ENCODE data around the gene RNF115. TPM values are rescaled to one million over a fixed set of nuclear protein-coding genes. Genes with fewer than 3 reads are reported as not detected.

The RNF115 gene
- total and polyA plus RNA-seq, 2 of the 8 experiments (the other 6 are each of a cell fraction or from before 2014, with no cell fraction given): 4.7 to 10.8 TPM

DNA sequence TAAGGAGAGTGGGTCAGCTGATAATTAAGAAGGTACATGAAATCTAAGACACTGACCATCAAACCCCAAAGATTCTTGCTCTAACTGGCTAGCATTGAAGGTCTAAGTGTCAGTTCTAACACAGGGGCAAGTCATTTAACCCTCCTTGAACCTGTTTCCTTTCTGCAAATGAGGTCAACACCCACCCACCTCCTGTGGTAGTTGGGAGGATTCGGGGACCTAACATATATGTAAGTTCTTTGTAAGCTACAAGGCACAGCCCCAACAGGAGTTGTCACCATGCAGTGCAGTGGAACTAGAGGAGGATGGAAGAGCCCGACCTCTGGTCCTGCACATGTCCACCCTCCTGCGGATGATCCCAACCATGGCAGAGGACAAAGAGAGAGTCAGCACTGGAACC is 23.9 kb upstream of the RNF115 start (continued):
- TF ChIP-seq USF2 (IDR thresholded peaks at IDR 0.05; ENCODE audit: low read length): no peak

Data from H1 (cell line).